GM12878 (cell line): ENCODE data around the gene ZBTB49.

Experiments used
- BHLHE40 ChIP-seq, 2 experiments: fragments of 450-650 bp in 1 of 2; IDR thresholded peaks; 2 replicates each; pipeline ENCODE4 v1.6.1; 2011 to 2017; ENCODE audit warnings: low read depth in 2 of 2, borderline replicate concordance in 1 of 2, improper control_type of control experiment in 1 of 2, low read length in 1 of 2, mild to moderate bottlenecking in 1 of 2
- CEBPB ChIP-seq, 2 experiments: fragments of 150-350 bp in 1 of 2; IDR thresholded peaks; 2 replicates each; pipeline ENCODE4 v1.6.1; 2012 to 2014; ENCODE audit warnings: low read depth in 2 of 2, low read length in 2 of 2, borderline replicate concordance in 1 of 2, inconsistent platforms in 1 of 2
- CTCF ChIP-seq, 3 experiments: IDR thresholded peaks in 2 of 3; conservative IDR thresholded peaks in 1 of 3; 2 replicates each; pipeline ENCODE4 v1.5.1; 2011; ENCODE audit warnings: low read depth in 3 of 3, low read length in 3 of 3, mild to moderate bottlenecking in 3 of 3, control low read depth in 2 of 3, moderate library complexity in 2 of 3, inconsistent platforms in 1 of 3, mixed read lengths in 1 of 3; ENCODE audit not compliant: control insufficient read depth in 2 of 3, insufficient read depth in 1 of 3; ENCODE audit errors: extremely low read depth in 1 of 3
- GATAD2B ChIP-seq: fragments of 450-650 bp; conservative IDR thresholded peaks from 2 replicates; pipeline ENCODE4 v1.6.1; 2017; ENCODE audit warnings: low read depth, mild to moderate bottlenecking, moderate library complexity
- HDAC6 ChIP-seq: fragments of 200-600 bp; sonication (generic); IDR thresholded peaks from one replicate; pipeline ENCODE4 v1.8.0; 2017; ENCODE audit warnings: antibody characterized with exemption; ENCODE audit not compliant: unreplicated experiment
- JUND ChIP-seq: IDR thresholded peaks from 2 replicates; pipeline ENCODE4 v1.6.1; 2012; ENCODE audit warnings: low read depth, mild to moderate bottlenecking, low read length, improper control_type of control experiment, moderate library complexity
- POLR2A ChIP-seq: IDR thresholded peaks from 2 replicates; pipeline ENCODE4 v1.6.1; 2011; ENCODE audit warnings: low read depth, mild to moderate bottlenecking, low read length
- RAD21 ChIP-seq: IDR thresholded peaks from 2 replicates; pipeline ENCODE4 v1.6.1; 2011; ENCODE audit warnings: mild to moderate bottlenecking, low read depth, low read length, moderate library complexity; ENCODE audit not compliant: insufficient read depth
- RBBP5 ChIP-seq: fragments of 200-600 bp; sonication (generic); conservative IDR thresholded peaks from 2 replicates; pipeline ENCODE4 v1.6.1; 2016
- USF1 ChIP-seq: IDR thresholded peaks from 2 replicates; pipeline ENCODE4 v1.6.1; 2011; ENCODE audit warnings: borderline replicate concordance, low read depth, mild to moderate bottlenecking, moderate library complexity, mixed read lengths, low read length; ENCODE audit not compliant: insufficient read depth; ENCODE audit errors: extremely low read length
- ZNF274 ChIP-seq: IDR thresholded peaks from one replicate; pipeline ENCODE4 v1.8.0; 2011; ENCODE audit not compliant: insufficient read length, insufficient read depth

GRCh38 chr4:4248885-4249203 is 41.2 kb upstream of the ZBTB49 start:
- TF ChIP-seq CTCF (IDR thresholded peaks at IDR 0.05 in 2 of 3, conservative IDR thresholded peaks at IDR 0.05 in 1 of 3; ENCODE audit: control insufficient read depth in 2 of 3, extremely low read depth in 1 of 3, insufficient read depth in 1 of 3, low read depth in 3 of 3, low read length in 3 of 3) (no peak), GATAD2B (no peak), ZNF274 (no peak), POLR2A (no peak), CEBPB (IDR thresholded peaks at IDR 0.05; ENCODE audit: borderline replicate concordance in 1 of 2, low read depth in 2 of 2, low read length in 2 of 2) (no peak), RBBP5 (no peak), HDAC6 (no peak), USF1 (no peak), BHLHE40 (IDR thresholded peaks at IDR 0.05; ENCODE audit: borderline replicate concordance in 1 of 2, low read depth in 2 of 2, low read length in 1 of 2) (peak; percentile 43 to 51; a peak in 3 of 4 replicates), JUND (no peak), RAD21 (no peak)
